Adrenal gland (tissue), 5 donors: ENCODE data around the gene PPP3CA.

Experiments
- CTCF ChIP-seq, 6 experiments: fragments of 450-650 bp in 4 of 6; fragments of 200-600 bp in 2 of 6; sonication (generic) in 1 of 6; IDR thresholded peaks; 1 replicate in 5 of 6; 2 replicates in 1 of 6; pipeline versions ENCODE4 v1.5.1 to v1.8.0; 2016 to 2021; ENCODE audit warnings: antibody characterized with exemption in 6 of 6, mild to moderate bottlenecking in 2 of 6, moderate library complexity in 1 of 6
- POLR2A ChIP-seq, 2 donors: fragments of 450-650 bp; IDR thresholded peaks; one replicate each; pipeline ENCODE4 v1.6.1; 2017; ENCODE audit warnings: antibody characterized with exemption in 2 of 2, mild to moderate bottlenecking in 2 of 2, moderate library complexity in 1 of 2
- donor health status: DM: no; HTN: no; CAD: no.

- TF ChIP-seq CTCF (IDR thresholded peaks at IDR 0.05), result no peak
- TF ChIP-seq POLR2A (IDR thresholded peaks at IDR 0.05), result no peak
These were observed 1.1 kb upstream of the PPP3CA start for GRCh38 chr4:101348367-101348827.
